IMR-90 (cell line): ENCODE measurements around the gene PRAME. TPM values are rescaled to one million over a fixed set of nuclear protein-coding genes. Genes with fewer than 3 reads are reported as not detected.

Experiments
- ATAC-seq: fragments of 200-7000 bp; cut with Tn5 transposase; 2 replicates; pipeline ENCODE4 v1.9.1; 2020; ENCODE audit warnings: low read depth, mild to moderate bottlenecking, moderate library complexity
- BruUV-seq: library from RNA; stranded (reverse); fragments of 400-500 nt; replicated peaks from 2 replicates; lab custom pipeline; 2021; lab: Mats Ljungman, UMichigan
- CTCF ChIA-PET: fragments of 300-600 bp; formaldehyde crosslinking; extraction: SDS; loops from one replicate; lab custom pipeline; 2021; ENCODE audit warnings: antibody characterized with exemption; lab: Yijun Ruan, JAX
- POLR2A ChIA-PET: fragments of 300-600 bp; sonication (Branson Sonifier 250); formaldehyde crosslinking; loops from one replicate; lab custom pipeline; 2022; ENCODE audit warnings: antibody characterized with exemption; ENCODE audit not compliant: unreplicated experiment; lab: Charles Lee
- DNase-seq: peaks from one replicate; pipeline ENCODE4 v3.0.0; 2013
- H2AFZ ChIP-seq: replicated peaks from 2 replicates; pipeline ENCODE3; 2013; ENCODE audit warnings: low read length, mild to moderate bottlenecking; ENCODE audit not compliant: poor library complexity
- H2AK5ac ChIP-seq: 2 replicates; pipeline ENCODE4 v1.6.1; 2013; ENCODE audit warnings: low read depth, low read length, inconsistent platforms
- H2AK9ac ChIP-seq: replicated peaks from 2 replicates; pipeline ENCODE3; 2013; ENCODE audit warnings: mild to moderate bottlenecking, low read depth, low read length, moderate library complexity; ENCODE audit not compliant: poor library complexity
- H2BK120ac ChIP-seq: 2 replicates; pipeline ENCODE4 v1.6.1; 2013; ENCODE audit warnings: low read depth, low read length, inconsistent platforms
- H2BK15ac ChIP-seq: 3 replicates; pipeline ENCODE4 v1.6.1; 2013; ENCODE audit warnings: low read depth, low read length, inconsistent platforms
- H2BK20ac ChIP-seq: 2 replicates; pipeline ENCODE4 v1.6.1; 2013; ENCODE audit warnings: low read depth, mild to moderate bottlenecking, inconsistent platforms, low read length, moderate library complexity
- H2BK5ac ChIP-seq: 2 replicates; pipeline ENCODE4 v1.6.1; 2013; ENCODE audit warnings: mild to moderate bottlenecking, low read depth, low read length, inconsistent platforms; ENCODE audit not compliant: poor library complexity, severe bottlenecking
- H3K14ac ChIP-seq: replicated peaks from 2 replicates; pipeline ENCODE4 v1.6.1; 2013; ENCODE audit warnings: low read depth, low read length, inconsistent platforms
- H3K18ac ChIP-seq: 2 replicates; pipeline ENCODE4 v1.6.1; 2013; ENCODE audit warnings: low read depth, low read length, control low read depth
- H3K23ac ChIP-seq: 2 replicates; pipeline ENCODE4 v1.6.1; 2013; ENCODE audit warnings: low read depth, low read length, inconsistent platforms
- H3K27ac ChIP-seq: 2 replicates; pipeline ENCODE4 v1.5.1; 2013; ENCODE audit warnings: mild to moderate bottlenecking, control low read depth, low read length; ENCODE audit not compliant: insufficient read depth
- H3K27me3 ChIP-seq: 2 replicates; pipeline ENCODE4 v1.6.1; 2013; ENCODE audit warnings: low read length; ENCODE audit not compliant: control insufficient read depth, insufficient read depth
- H3K36me3 ChIP-seq: 2 replicates; pipeline ENCODE4 v1.6.1; 2013; ENCODE audit warnings: low read length, mixed read lengths; ENCODE audit not compliant: control insufficient read depth, insufficient read depth
- H3K4ac ChIP-seq: 2 replicates; pipeline ENCODE4 v1.6.1; 2013; ENCODE audit warnings: low read depth, low read length, inconsistent platforms
- H3K4me1 ChIP-seq: 2 replicates; pipeline ENCODE4 v1.6.1; 2013; ENCODE audit warnings: low read length, mixed read lengths; ENCODE audit not compliant: control insufficient read depth, insufficient read depth
- H3K4me2 ChIP-seq: 2 replicates; pipeline ENCODE4 v1.6.1; 2013; ENCODE audit warnings: low read depth, mild to moderate bottlenecking, control low read depth, low read length, moderate library complexity
- H3K4me3 ChIP-seq: 2 replicates; pipeline ENCODE4 v1.5.1; 2013; ENCODE audit warnings: low read depth, mild to moderate bottlenecking, control low read depth, low read length, moderate library complexity; ENCODE audit not compliant: insufficient read depth
- H3K56ac ChIP-seq: 2 replicates; pipeline ENCODE4 v1.6.1; 2013; ENCODE audit warnings: low read length, inconsistent platforms; ENCODE audit not compliant: insufficient read depth; ENCODE audit errors: extremely low read depth
- H3K79me1 ChIP-seq, 2 experiments: 2 replicates each; pipeline ENCODE4 v1.6.1; 2013; ENCODE audit warnings: low read length in 2 of 2, inconsistent platforms in 1 of 2, low read depth in 1 of 2
- H3K9ac ChIP-seq: 2 replicates; pipeline ENCODE4 v1.6.1; 2013; ENCODE audit warnings: low read depth, low read length, control low read depth
- H3K9me1 ChIP-seq: 2 replicates; pipeline ENCODE4 v1.6.1; 2013; ENCODE audit warnings: low read length, inconsistent platforms; ENCODE audit not compliant: insufficient read depth
- H3K9me3 ChIP-seq: 2 replicates; pipeline ENCODE4 v1.6.1; 2013; ENCODE audit warnings: low read length; ENCODE audit not compliant: control insufficient read depth, insufficient read depth
- H4K20me1 ChIP-seq: 2 replicates; pipeline ENCODE4 v1.6.1; 2013; ENCODE audit warnings: low read length, inconsistent platforms; ENCODE audit not compliant: insufficient read depth
- H4K5ac ChIP-seq: 2 replicates; pipeline ENCODE4 v1.6.1; 2013; ENCODE audit warnings: mild to moderate bottlenecking, low read depth, low read length, control low read depth
- H4K8ac ChIP-seq, 2 experiments: 2 replicates each; pipeline ENCODE4 v1.6.1; 2013; ENCODE audit warnings: low read depth in 2 of 2, low read length in 2 of 2, control low read depth in 1 of 2, inconsistent platforms in 1 of 2
- H4K91ac ChIP-seq: 2 replicates; pipeline ENCODE4 v1.6.1; 2013; ENCODE audit warnings: low read depth, low read length, inconsistent platforms; ENCODE audit not compliant: insufficient read depth
- BHLHE40 ChIP-seq: fragments of 150-350 bp; IDR thresholded peaks from 2 replicates; pipeline ENCODE4 v1.6.1; 2016; ENCODE audit warnings: mild to moderate bottlenecking, low read depth, low read length
- CHD1 ChIP-seq: IDR thresholded peaks from 2 replicates; pipeline ENCODE4 v1.6.1; 2012; ENCODE audit warnings: low read depth, low read length, improper control_type of control experiment
- CTCF ChIP-seq: conservative IDR thresholded peaks from 2 replicates; pipeline ENCODE4 v1.5.1; 2012; ENCODE audit warnings: mild to moderate bottlenecking, low read depth, low read length, improper control_type of control experiment
- MAZ ChIP-seq: IDR thresholded peaks from 2 replicates; pipeline ENCODE4 v1.6.1; 2012; ENCODE audit warnings: low read depth, mild to moderate bottlenecking, low read length, improper control_type of control experiment, moderate library complexity, borderline replicate concordance
- MXI1 ChIP-seq: IDR thresholded peaks from 2 replicates; pipeline ENCODE4 v1.6.1; 2012; ENCODE audit warnings: low read depth, mild to moderate bottlenecking, low read length, moderate library complexity, borderline replicate concordance
- POLR2A ChIP-seq: IDR thresholded peaks from 2 replicates; pipeline ENCODE4 v1.6.1; 2012; ENCODE audit warnings: mild to moderate bottlenecking, low read depth, low read length
- WGBS, 2 experiments: methylation state at CpG; one replicate each; pipeline versions ENCODE4 v1.1.5 to v1.1.7; 2013; ENCODE audit warnings: missing lambda C conversion rate in 2 of 2; ENCODE audit not compliant: insufficient read length in 1 of 2; ENCODE audit errors: extremely low coverage in 2 of 2; 5-methylcytosine and 5-hydroxymethylcytosine counted together
- dilution Hi-C: fragments of 300-500 bp; cut with HindIII; formaldehyde crosslinking; loops from one replicate; pipeline ENCODE4 v1.14.3; 2018; ENCODE audit warnings: low sequenced_read_pairs; ENCODE audit not compliant: unreplicated experiment
- in situ Hi-C: fragments of 300-500 bp; cut with MboI; formaldehyde crosslinking; loops from 3 replicates; pipeline ENCODE4 v1.14.3; 2019; ENCODE audit warnings: low sequenced_read_pairs, inconsistent platforms, mixed read lengths
- intact Hi-C: fragments of 100-400 bp; cut with micrococcal nuclease; formaldehyde crosslinking; loops from 2 replicates; pipeline ENCODE4 v1.10.0; 2022
- polyA plus RNA-seq, 3 experiments: library from polyadenylated mRNA; depleted of rRNA; stranded (reverse); fragments of >200 nt; gene quantifications; 2 replicates each; pipeline ENCODE4 v1.2.3, GENCODE V29; 2012; ENCODE audit warnings: low replicate concordance in 1 of 3
- total RNA-seq: library from RNA; depleted of rRNA; stranded (reverse); fragments of >200 nt; gene quantifications from 2 replicates; pipeline ENCODE4 v1.2.3, GENCODE V29; 2012
- TF ChIP-seq, protein P1 (sequence below): fragments of 150-350 bp; IDR thresholded peaks from 2 replicates; pipeline ENCODE4 v1.6.1; 2016; ENCODE audit warnings: low read depth, mild to moderate bottlenecking, low read length, moderate library complexity, borderline replicate concordance
- TF ChIP-seq, protein P2 (sequence below): fragments of 150-350 bp; IDR thresholded peaks from 2 replicates; pipeline ENCODE4 v1.6.1; 2017; ENCODE audit warnings: mild to moderate bottlenecking, antibody characterized with exemption, low read length, low read depth

PRAME gene
- total and polyA plus RNA-seq, 2 of the 4 experiments (the other 2 are of a cell fraction) = not detected

DNA sequence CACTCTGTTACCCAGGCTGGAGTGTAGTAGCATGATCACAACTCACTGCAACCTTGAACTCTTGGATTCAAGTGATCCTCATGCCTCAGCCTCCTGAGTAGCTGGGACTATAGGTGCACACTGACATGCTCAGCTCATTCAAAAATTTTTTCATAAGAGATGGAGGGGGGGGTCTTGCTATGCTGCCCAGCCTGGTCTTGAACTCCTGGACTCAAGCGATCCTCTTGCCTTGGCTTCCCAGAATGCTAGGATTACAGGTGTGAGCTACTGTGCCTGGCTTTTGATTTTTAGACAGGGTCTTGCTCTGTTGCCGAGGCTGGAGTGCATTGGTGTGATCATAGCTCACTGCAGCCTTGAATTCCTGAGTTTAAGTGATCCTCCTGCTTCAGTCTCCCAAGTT, 14.0 kb downstream of the PRAME start:
- H4K91ac ChIP-seq = no peak overlapping the region
- no peaks in the 10 kb centered on the region for H3K4me1 ChIP-seq
- intact Hi-C loops (no loop called here), dilution Hi-C loops (no loop called here), in situ Hi-C loops (no loop called here)
- H2BK20ac ChIP-seq = no peak overlapping the region
- no peaks in the 10 kb centered on the region for H3K79me1 ChIP-seq
- CTCF ChIA-PET = no interaction called here
- TF ChIP-seq, protein P1, sequence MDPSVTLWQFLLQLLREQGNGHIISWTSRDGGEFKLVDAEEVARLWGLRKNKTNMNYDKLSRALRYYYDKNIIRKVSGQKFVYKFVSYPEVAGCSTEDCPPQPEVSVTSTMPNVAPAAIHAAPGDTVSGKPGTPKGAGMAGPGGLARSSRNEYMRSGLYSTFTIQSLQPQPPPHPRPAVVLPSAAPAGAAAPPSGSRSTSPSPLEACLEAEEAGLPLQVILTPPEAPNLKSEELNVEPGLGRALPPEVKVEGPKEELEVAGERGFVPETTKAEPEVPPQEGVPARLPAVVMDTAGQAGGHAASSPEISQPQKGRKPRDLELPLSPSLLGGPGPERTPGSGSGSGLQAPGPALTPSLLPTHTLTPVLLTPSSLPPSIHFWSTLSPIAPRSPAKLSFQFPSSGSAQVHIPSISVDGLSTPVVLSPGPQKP = no peak
- TF ChIP-seq, protein P2, sequence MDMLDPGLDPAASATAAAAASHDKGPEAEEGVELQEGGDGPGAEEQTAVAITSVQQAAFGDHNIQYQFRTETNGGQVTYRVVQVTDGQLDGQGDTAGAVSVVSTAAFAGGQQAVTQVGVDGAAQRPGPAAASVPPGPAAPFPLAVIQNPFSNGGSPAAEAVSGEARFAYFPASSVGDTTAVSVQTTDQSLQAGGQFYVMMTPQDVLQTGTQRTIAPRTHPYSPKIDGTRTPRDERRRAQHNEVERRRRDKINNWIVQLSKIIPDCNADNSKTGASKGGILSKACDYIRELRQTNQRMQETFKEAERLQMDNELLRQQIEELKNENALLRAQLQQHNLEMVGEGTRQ = no peak
- TF ChIP-seq CTCF = no peak
- no peak for TF ChIP-seq MAZ
- TF ChIP-seq MXI1 = no peak
- no peak for TF ChIP-seq BHLHE40
- TF ChIP-seq POLR2A = no peak
- no peak for TF ChIP-seq CHD1
- no peak overlapping the region for H2BK5ac ChIP-seq
- DNase-seq (no peak), ATAC-seq (no peak)
- H3K14ac ChIP-seq = no peak overlapping the region
- no peak overlapping the region for H4K8ac ChIP-seq
- H3K27me3 ChIP-seq = peaks cover 14% of the 10 kb centered on the region
- no peak overlapping the region for H3K27ac ChIP-seq
- H2AK9ac ChIP-seq = no peak overlapping the region
- H2AFZ ChIP-seq = no peak overlapping the region
- H2BK120ac ChIP-seq = no peak overlapping the region
- no peaks in the 10 kb centered on the region for H3K9me1 ChIP-seq
- WGBS, 2 experiments = 0% methylated on average over 1 of the region's 2 CpGs; no CpG with 5 or more reads in 1 of the 2 experiments
- H3K4ac ChIP-seq = no peak overlapping the region
- no TSS peak for BruUV-seq
- no peak overlapping the region for H4K5ac ChIP-seq
- POLR2A ChIA-PET = no interaction called here
- H3K18ac ChIP-seq = no peak overlapping the region
- H2BK15ac ChIP-seq = no peak overlapping the region
- no peak overlapping the region for H3K9ac ChIP-seq
- H4K20me1 ChIP-seq = no peaks in the 10 kb centered on the region
- H3K9me3 ChIP-seq = no peaks in the 10 kb centered on the region
- no peaks in the 10 kb centered on the region for H3K36me3 ChIP-seq
- H3K56ac ChIP-seq = no peak overlapping the region
- H3K4me2 ChIP-seq = no peak overlapping the region
- no peak overlapping the region for H3K23ac ChIP-seq
- no peak overlapping the region for H3K4me3 ChIP-seq
- H2AK5ac ChIP-seq = no peak overlapping the region
